Measurements from ENCODE around the gene SGTB. TPM values are rescaled to one million over a fixed set of nuclear protein-coding genes. Genes with fewer than 3 reads are reported as not detected.

SGTB gene
- total and polyA plus RNA-seq, 10 donors = 2.0 to 16.3 (median 13.0) TPM

DNA sequence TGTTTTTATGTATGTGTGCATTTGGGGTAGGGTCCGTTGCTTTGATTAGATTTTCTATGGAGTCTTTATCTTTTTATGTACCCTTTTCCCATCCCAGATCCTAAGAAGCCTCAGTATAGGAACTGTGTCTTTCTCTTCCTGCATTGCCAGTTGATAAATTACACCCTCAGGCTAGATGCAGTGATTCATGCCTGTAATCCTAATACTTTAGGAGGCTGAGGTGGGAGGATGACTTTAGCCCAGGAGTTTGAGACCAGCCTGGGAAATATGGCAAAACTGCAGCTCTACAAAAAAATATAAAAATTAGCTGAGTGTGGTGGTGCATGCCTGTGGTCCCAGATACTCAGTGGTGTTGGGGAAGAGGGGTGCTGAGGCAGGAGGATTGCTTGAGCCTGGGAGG is 40.3 kb upstream of the SGTB start:
- Histone ChIP-seq H3K4me3 (no peak overlapping the region), H3K27me3 (replicated peaks in 1 of 7) (no peaks in the 10 kb centered on the region), H3K4me1 (peaks cover 0 to 12% (median 6%) of the 10 kb centered on the region in 6 donors), H3K9me3 (peaks cover 0 to 5% (median 0%) of the 10 kb centered on the region in 8 donors), H3K36me3 (peaks cover 0 to 31% (median 0%) of the 10 kb centered on the region in 6 donors), H3K27ac (no peak overlapping the region)
- intact Hi-C loops (cut with DNase I; ENCODE audit: low total_unique reads) = no loop called here
- TF ChIP-seq POLR2A (IDR thresholded peaks at IDR 0.05) = no peak
- no peak for TF ChIP-seq CTCF (IDR thresholded peaks at IDR 0.05 in 8 of 11, conservative IDR thresholded peaks at IDR 0.05 in 3 of 11)
- WGBS, 5 donors = 97 to 100% (median 98%) methylated on average over 1 of the region's 1 CpG
- DNase-seq = no peak

DNA sequence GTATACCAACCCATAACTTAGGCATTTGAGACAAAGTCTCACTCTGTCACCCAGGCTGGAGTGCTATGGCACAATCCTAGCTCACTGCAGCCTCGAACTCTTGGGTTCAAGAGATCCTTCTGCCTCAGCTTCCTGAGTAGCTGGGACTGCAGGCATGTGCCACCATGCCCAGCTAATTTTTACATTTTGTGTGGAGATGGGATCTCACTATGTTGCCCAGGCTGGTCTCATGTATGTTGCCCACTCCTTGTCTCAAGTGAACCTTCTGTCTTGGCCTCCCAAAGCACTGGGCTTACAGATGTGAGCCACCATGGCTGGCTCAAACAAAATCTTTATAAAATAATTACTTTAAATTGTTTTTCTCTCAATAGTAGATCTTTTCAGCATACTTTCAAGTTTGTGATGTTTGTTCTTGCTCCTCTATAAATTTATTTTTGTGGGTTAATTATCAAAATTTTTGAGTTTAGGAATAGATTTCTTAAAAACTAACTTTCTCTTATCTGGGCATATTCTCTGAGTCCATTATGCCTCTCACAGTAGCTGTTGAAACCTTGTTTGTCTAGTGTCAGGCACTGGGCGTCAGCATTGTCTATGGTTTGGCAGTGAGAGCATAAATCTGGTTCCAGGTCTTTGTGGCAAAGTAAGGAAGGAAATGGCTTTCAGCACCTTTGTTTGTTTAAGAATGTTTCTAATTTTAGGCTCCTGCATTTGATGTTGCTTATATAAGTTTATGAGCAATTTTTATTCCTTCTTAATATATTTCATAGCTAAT is 38.8 kb upstream of the SGTB start:
- Histone ChIP-seq H3K4me3 (no peak overlapping the region), H3K9me3 (no peaks in the 10 kb centered on the region), H3K4me1 (peaks cover 0 to 12% (median 6%) of the 10 kb centered on the region in 6 donors), H3K27me3 (replicated peaks in 1 of 7) (no peaks in the 10 kb centered on the region), H3K27ac (no peak overlapping the region), H3K36me3 (peaks cover 0 to 22% (median 0%) of the 10 kb centered on the region in 6 donors)
- no peak for DNase-seq
- WGBS, 5 donors = 60 to 65% (median 64%) methylated on average over 2 of the region's 2 CpGs
- peak in 6 of 11 experiments; percentile 15 to 41 (median 30) for TF ChIP-seq CTCF (IDR thresholded peaks at IDR 0.05 in 8 of 11, conservative IDR thresholded peaks at IDR 0.05 in 3 of 11)
- no peak for TF ChIP-seq POLR2AphosphoS5 (IDR thresholded peaks at IDR 0.05)
- no peak for TF ChIP-seq POLR2A (IDR thresholded peaks at IDR 0.05)
- intact Hi-C loops (cut with DNase I; ENCODE audit: low total_unique reads) = no loop called here

GRCh38 chr5:65758546-65759144 is 36.7 kb upstream of the SGTB start:
- DNase-seq = no peak
- 70 to 81% (median 76%) methylated on average over 4 of the region's 4 CpGs for WGBS, 5 donors
- Histone ChIP-seq H3K9me3 (no peaks in the 10 kb centered on the region), H3K27ac (no peak overlapping the region), H3K4me3 (no peak overlapping the region), H3K27me3 (replicated peaks in 1 of 7) (no peaks in the 10 kb centered on the region), H3K36me3 (peaks cover 0 to 22% (median 0%) of the 10 kb centered on the region in 6 donors), H3K4me1 (peaks cover 0 to 12% (median 6%) of the 10 kb centered on the region in 6 donors)
- intact Hi-C loops (cut with DNase I; ENCODE audit: low total_unique reads) = no loop called here
- TF ChIP-seq POLR2A (IDR thresholded peaks at IDR 0.05) = no peak
- no peak for TF ChIP-seq CTCF (IDR thresholded peaks at IDR 0.05 in 8 of 11, conservative IDR thresholded peaks at IDR 0.05 in 3 of 11)
- TF ChIP-seq POLR2AphosphoS5 (IDR thresholded peaks at IDR 0.05) = no peak

DNA sequence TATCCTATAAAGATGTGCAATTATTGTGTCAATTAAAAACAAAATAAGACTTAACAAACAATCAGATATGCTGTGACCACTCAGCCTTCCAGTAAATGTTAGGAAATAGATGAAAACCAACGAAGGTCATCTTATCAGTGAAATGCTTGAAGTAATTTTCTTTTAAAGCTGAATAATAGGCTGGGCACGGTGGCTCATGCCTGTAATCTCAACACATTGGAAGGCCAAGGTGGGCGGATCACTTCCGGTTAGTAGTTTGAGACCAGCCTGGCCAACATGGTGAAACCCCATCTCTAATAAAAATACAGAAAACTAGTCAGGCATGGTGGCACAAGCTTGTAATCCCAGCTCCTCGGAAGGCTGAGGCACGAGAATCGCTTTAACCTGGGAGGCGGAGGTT is 31.3 kb upstream of the SGTB start:
- intact Hi-C loops (cut with DNase I; ENCODE audit: low total_unique reads) = no loop called here
- no peaks in the 10 kb centered on the region for H3K36me3 ChIP-seq
- WGBS, 5 donors = 81 to 88% (median 86%) methylated on average over 8 of the region's 8 CpGs
- no peak overlapping the region for H3K27ac ChIP-seq
- H3K4me3 ChIP-seq = no peak overlapping the region
- H3K4me1 ChIP-seq = no peaks in the 10 kb centered on the region
- no peaks in the 10 kb centered on the region for H3K9me3 ChIP-seq
- no peak for DNase-seq
- no peaks in the 10 kb centered on the region for H3K27me3 ChIP-seq (replicated peaks in 1 of 7)
- TF ChIP-seq POLR2AphosphoS5 (IDR thresholded peaks at IDR 0.05) = no peak
